GM18499 (cell line): ENCODE data around the gene ABHD17C.

Source experiments
- ATAC-seq: cut with Tn5 transposase; IDR thresholded peaks from one replicate; pipeline ENCODE4 v1.9.1; 2021; ENCODE audit warnings: moderate number of reproducible peaks; ENCODE audit not compliant: insufficient read depth, unreplicated experiment

The ABHD17C gene

DNA sequence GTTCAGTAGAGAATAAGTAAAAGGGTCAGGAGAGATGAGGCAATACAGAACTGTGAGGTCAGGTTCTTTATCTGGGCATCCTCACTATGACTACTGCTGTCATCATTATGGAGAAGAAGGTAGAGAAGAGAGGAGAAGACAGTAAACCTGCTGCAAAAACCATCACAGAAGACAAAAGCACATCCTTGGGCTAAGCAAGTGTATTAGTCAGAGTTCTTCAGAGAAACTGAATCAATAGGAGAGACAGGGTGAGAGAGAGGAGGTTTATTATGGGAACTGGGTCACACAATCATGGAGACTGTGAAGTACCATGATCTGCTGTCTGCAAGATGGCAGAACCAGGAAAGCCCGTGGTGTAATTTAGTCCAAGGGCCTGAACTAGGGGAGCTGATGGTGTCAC is 9.5 kb upstream of the ABHD17C start:
- ATAC-seq = no peak

DNA sequence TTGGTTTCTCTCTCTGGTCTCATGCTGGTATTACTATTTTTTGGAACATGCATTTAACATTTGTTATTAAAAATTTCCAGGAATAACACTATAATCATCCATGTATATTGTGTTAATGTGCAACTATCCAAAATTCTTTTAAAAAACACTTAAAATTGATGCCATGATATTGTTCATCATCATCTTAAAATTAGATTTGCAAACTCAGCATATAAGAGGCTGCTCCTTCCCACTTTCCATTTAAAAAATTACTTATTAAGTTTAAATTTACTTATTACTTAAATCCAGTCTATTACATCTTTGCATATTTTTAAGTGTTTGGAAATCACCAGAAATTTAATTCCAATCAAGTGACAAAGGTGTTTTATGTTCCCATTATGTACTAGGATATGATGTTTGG is 5.8 kb upstream of the ABHD17C start:
- ATAC-seq = no peak

DNA sequence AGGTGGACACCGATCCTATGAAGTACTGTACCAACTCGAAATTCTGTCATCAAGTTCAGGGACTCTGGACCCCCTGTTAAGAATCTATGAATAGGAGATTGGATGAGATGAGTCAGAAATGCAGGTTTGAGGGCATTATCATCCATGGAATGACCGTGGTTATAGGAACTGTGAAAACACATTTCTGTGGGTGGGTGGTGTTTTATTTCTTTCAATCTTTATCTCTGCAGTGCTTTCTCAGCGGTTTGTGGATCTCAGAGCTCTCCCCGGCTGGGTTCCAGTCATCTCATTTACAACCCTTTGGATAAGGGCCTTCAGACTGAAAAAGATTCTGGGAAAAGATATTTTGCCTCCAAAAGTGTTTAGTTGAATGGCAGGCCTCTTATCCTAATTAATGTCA is 5.4 kb upstream of the ABHD17C start:
- ATAC-seq = no peak

GRCh38 chr15:80691575-80691974 is 3.5 kb upstream of the ABHD17C start:
- ATAC-seq = no peak

DNA sequence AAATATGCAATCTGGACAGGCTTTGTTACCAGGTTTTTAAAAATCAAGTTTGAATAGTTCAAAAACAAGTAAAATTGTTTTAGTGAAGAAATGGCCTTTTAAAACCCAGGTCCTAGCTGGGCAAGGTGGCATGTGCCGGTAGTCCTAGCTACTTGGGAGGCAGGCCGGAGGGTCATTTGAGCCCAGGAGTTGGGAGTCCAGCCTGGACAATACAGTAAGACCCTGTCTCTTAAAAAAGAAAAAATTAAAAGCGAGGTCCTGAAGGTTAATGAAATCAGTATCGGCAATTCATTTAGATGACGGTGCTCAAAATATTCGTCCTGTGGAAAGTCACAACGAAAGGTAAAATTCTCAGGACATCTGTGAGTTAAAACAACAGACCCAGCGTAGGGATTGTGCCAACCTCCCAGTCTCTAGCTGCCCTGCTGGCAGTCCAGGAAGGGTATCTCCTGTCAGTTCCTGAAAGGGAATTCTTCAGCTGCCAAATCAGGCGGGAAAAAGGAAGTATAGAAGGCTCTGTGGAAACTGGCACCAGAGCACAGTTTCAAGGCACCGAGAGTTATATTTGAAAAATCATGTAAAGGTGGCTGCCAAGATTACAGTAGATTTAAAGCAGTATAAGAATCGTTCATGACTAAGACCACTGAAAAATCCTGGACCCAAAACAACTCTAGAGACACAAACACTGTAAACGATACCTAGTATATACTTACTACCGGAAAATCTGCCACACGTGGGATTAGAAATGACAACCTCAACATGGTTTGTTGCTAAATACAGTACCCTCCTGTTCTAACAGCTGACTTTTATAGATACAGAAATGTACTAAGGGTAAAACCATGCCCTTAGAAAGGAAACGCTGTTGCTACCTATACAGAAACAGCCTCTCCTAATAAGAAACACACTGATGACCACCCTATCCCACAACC is 1.2 kb upstream of the ABHD17C start:
- ATAC-seq = no peak

DNA sequence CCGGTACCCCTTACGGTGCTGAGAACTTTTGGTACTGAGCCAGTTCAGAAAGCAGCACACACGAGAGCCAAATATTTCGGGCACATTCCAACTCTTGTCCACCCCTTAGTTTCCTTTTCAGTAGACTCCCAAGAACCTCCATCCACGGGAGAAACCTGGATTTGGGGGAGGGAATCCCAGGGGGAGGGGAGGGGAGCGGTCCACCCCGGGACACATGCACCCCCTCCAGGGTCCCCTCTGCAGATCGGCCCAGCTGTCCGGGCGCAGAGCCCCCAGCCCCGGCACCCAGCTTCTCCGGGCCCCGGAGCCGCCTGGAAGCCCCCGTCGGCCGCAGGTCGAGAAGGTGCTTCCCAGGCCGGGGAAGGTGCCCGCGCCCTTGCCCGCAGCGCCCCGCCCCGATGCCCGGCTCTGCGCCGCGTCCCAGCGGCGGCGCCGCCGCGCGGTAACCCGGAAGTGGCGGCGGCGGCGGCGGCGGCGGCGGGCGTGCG is 455 bp upstream of the ABHD17C start:
- ATAC-seq = no peak

- no peak for ATAC-seq
These were observed 976 bp downstream of the ABHD17C start for GRCh38 chr15:80695911-80696661.

- ATAC-seq = no peak
These were observed 2.1 kb downstream of the ABHD17C start for GRCh38 chr15:80697075-80697685.

DNA sequence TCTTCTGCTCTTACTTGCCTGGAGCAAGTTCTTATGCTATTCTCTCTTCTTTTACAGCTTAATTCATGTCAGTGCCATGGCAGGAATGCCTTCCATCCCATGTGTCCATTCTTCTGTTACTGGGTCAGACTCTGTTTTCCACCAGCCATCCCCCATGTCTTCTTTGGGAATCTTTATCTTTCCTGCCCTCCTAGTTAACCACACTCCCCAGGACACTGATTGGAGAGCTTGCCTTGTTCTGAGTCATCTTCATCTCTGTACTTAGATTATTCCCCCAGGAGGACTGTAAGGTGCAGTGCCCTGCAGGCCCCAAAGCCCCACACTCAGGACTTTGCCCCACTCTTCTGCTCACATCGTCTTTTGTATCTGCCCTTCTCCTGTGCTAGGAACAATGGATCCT is 3.6 kb downstream of the ABHD17C start:
- ATAC-seq = no peak

GRCh38 chr15:80699981-80700380 is 4.9 kb downstream of the ABHD17C start:
- ATAC-seq = no peak

- no peak for ATAC-seq
These were observed 6.7 kb downstream of the ABHD17C start for GRCh38 chr15:80701676-80702311.

DNA sequence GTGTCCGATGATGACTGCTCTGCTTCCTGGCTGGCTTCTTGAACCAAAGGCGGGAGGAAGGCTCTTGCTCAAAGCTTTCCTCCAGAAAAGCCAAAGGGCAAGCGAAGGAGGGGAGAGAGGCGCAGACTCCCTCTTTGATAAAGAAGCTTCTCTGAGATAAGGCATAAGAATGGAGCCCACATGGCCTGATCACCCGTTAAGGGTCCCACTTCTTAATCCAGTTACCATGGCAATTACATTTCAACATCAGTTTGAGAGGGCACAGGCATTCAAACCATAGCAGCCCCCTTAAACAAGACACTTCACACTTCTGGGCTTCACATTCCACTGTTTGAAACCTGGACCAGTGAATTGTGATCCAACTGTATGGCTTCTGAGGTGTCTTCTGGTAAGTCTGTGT is 8.0 kb downstream of the ABHD17C start:
- no peak for ATAC-seq

DNA sequence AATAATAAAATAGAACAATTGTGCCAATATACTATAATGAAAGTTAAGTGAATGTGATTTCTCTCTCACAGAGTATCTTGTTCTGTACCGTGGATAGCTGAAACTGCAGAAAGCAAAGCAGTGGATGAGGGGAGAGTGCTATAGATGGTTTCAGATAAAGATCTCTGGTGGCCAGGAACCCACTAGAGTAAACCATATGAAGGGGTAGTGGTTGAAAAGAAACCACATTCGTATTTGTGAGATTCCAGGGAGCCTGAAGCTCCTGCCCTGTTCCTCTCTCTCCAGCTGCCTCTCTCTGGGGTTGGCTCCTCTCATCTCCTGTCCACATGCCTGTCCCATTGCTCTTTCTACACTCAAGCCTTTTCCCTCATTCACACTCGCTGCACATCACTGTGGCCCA is 8.9 kb downstream of the ABHD17C start:
- no peak for ATAC-seq

GRCh38 chr15:80706161-80706560 is 11.1 kb downstream of the ABHD17C start:
- no peak for ATAC-seq

- ATAC-seq = no peak
These were observed 14.4 kb downstream of the ABHD17C start for GRCh38 chr15:80709542-80709941.

DNA sequence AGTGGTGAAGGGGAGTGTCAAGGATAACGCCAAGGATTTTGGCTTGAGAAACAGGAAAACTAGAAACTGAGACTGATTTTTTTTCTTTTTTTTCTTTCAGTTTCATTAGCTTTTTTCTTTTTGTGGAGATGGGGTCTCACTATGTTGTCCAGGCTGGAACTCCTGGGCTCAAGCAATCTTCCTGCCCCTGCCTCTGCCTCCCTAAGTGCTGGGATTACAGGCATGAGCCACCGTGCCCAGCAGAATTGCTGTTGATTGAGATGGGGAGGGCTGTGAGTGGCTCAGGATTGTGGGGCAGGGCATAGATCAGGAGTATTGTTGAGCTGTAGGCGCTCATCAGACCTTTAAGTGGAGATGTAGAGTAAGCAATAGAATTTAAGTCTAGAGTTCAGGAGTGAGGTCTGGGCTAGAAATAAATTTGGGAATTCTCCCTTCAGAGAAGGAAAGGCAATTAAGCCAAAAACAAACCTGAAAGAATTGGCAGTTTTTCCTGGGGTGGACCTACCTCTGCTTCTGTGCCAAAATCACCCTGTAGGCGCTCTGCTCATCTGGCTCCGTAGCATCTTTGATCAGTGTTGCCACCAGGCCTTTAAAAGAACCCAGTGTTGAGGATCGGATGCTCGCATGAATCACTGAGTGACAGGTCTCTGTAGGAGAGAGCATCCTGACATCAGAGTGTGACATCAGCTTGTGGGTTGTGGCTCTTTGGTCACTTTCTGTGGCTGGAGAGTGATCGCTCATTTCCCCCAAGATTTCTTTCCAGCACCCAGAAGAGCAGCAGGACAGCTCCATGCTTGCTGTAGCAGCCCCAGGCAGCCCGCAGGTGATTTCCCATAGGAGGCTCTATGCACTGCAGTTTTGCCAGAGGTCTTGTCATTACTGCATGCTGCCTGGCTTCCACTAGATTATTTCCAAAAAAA is 15.8 kb downstream of the ABHD17C start:
- ATAC-seq = no peak

DNA sequence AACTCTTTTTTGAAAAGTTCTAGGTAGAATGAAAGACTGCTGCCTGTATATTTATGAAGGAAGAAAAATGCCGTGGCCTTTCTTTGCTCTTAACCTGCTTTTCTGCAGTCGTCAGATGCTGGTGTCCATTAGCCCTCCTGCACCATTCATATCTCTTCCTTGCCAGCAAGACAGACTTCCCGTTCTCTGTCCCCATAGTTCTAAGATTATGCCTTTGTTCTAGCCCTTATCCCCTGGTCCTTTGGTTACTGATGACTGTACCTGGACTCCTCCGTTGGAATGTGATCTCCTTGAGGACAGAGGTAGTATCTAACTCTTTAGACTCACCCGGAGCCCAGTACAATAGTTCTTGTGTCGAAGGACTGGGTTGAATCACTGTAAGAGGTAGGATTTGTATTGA is 16.8 kb downstream of the ABHD17C start:
- ATAC-seq = no peak

DNA sequence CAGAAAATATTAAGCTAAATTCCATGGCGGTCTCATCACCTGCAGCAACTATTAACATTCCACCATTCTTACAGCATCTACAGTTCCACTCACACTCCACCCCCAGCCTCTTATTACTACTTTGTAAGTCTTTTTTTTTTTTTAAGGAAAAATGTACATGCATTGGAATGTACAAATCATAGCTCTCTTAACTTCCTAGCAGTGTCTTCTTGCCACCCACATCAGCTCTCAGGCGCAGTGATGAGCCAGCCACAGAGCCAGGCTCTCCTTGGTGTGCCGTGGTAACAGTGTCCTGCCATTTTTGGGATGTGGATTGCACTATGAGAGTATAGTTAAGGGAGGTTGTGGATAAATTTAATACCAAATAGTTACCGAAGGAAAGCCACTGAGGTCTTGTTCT is 17.8 kb downstream of the ABHD17C start:
- no peak for ATAC-seq

GRCh38 chr15:80721476-80721875 is 26.4 kb downstream of the ABHD17C start:
- ATAC-seq = no peak
